ENCODE data around the gene MARCHF3.

Gene MARCHF3

DNA sequence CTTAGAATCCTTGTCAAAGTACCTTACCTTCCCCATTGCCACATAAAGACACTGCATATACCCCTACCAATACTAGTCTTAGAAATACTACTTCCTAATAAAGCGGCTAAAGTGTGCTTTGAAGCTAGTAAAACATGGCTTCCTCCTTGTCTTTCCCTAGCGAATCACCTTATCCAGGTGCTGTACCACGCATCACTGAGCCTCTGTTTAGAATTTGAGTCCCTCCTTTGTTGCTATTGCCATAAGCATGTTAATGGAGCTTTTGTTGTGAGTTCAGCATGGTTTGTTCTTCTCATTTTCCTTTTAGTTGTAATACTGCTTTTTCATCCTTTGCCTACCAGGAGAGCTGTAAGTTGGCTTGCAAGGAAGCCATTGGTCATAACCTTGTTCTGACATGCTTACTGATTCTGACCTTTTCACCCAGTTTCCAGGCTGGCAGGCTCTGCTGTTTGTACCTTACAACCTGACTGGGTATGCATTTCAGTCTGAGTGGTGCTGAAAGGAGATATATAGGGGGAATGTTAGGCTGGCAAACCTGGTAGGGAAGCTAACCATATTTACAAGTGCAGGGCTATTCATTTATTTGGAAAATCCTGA, 203.6 kb downstream of the MARCHF3 start:
- Histone ChIP-seq H3K9me3 (ENCODE audit: low read length) (no peaks in the 10 kb centered on the region), H4K20me1 (ENCODE audit: insufficient read depth, low read length) (no peaks in the 10 kb centered on the region; the same call in 1 of the 2 replicates), H3K9ac (ENCODE audit: low read length) (no peak overlapping the region), H3F3A (ENCODE audit: insufficient read depth, low read length) (no peaks in the 10 kb centered on the region), H3K27ac (ENCODE audit: low read depth, low read length, poor library complexity, severe bottlenecking) (no peak overlapping the region), H3K79me2 (ENCODE audit: insufficient read depth, low read length) (no peaks in the 10 kb centered on the region), H3K4me1 (ENCODE audit: insufficient read depth, low read length, severe bottlenecking) (no peaks in the 10 kb centered on the region), H2AFZ (ENCODE audit: low read length) (no peak overlapping the region), H3K4me3 (ENCODE audit: low read depth, low read length, poor library complexity, severe bottlenecking) (no peak overlapping the region), H3K9me2 (ENCODE audit: low read depth, low read length) (no peaks in the 10 kb centered on the region), H3K4me2 (ENCODE audit: low read length) (no peak overlapping the region), H3K27me3 (ENCODE audit: insufficient read depth, low read length) (no peaks in the 10 kb centered on the region), H3K36me3 (ENCODE audit: insufficient read depth, low read length) (peaks cover 98% of the 10 kb centered on the region)
- TF ChIP-seq EZH2 (IDR thresholded peaks at IDR 0.05; ENCODE audit: borderline replicate concordance, low read length) = no peak
- TF ChIP-seq, protein P1, sequence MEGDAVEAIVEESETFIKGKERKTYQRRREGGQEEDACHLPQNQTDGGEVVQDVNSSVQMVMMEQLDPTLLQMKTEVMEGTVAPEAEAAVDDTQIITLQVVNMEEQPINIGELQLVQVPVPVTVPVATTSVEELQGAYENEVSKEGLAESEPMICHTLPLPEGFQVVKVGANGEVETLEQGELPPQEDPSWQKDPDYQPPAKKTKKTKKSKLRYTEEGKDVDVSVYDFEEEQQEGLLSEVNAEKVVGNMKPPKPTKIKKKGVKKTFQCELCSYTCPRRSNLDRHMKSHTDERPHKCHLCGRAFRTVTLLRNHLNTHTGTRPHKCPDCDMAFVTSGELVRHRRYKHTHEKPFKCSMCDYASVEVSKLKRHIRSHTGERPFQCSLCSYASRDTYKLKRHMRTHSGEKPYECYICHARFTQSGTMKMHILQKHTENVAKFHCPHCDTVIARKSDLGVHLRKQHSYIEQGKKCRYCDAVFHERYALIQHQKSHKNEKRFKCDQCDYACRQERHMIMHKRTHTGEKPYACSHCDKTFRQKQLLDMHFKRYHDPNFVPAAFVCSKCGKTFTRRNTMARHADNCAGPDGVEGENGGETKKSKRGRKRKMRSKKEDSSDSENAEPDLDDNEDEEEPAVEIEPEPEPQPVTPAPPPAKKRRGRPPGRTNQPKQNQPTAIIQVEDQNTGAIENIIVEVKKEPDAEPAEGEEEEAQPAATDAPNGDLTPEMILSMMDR (IDR thresholded peaks at IDR 0.05; ENCODE audit: low read length) = no peak

DNA sequence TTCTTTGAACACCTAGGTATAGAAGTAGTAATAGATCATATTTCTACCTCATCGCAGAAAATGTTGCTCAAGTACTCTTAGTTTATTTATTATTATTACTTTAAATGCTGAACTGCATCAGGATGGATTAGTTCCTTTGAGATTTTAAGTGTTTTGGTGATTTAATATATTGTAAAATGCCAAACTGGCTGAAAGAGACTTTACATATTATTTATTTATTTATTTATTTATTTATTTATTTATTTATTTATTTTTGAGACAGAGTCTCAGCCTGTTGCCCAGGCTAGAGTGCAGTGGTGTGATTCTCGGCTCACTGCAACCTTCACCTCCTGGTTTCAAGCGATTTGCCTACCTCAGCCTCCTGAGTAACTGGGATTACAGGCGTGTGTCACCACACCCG, 211.1 kb downstream of the MARCHF3 start:
- Histone ChIP-seq H3K27ac (ENCODE audit: low read depth, low read length, poor library complexity, severe bottlenecking) (no peak overlapping the region), H4K20me1 (ENCODE audit: insufficient read depth, low read length) (no peaks in the 10 kb centered on the region; the same call in 1 of the 2 replicates), H3K4me2 (ENCODE audit: low read length) (no peak overlapping the region), H3K79me2 (ENCODE audit: insufficient read depth, low read length) (peaks cover 5% of the 10 kb centered on the region; the same call in 1 of the 2 replicates), H3K9me3 (ENCODE audit: low read length) (no peaks in the 10 kb centered on the region), H3K4me1 (ENCODE audit: insufficient read depth, low read length, severe bottlenecking) (no peaks in the 10 kb centered on the region), H2AFZ (ENCODE audit: low read length) (no peak overlapping the region), H3K9ac (ENCODE audit: low read length) (no peak overlapping the region), H3K4me3 (ENCODE audit: low read depth, low read length, poor library complexity, severe bottlenecking) (no peak overlapping the region), H3K27me3 (ENCODE audit: insufficient read depth, low read length) (no peaks in the 10 kb centered on the region), H3K36me3 (ENCODE audit: insufficient read depth, low read length) (peaks cover 98% of the 10 kb centered on the region), H3K9me2 (ENCODE audit: low read depth, low read length) (no peaks in the 10 kb centered on the region), H3F3A (ENCODE audit: insufficient read depth, low read length) (no peaks in the 10 kb centered on the region)
- TF ChIP-seq, protein P1 (IDR thresholded peaks at IDR 0.05; ENCODE audit: low read length) = no peak
- no peak for TF ChIP-seq EZH2 (IDR thresholded peaks at IDR 0.05; ENCODE audit: borderline replicate concordance, low read length)

- H3K27ac ChIP-seq (ENCODE audit: low read depth, low read length, poor library complexity, severe bottlenecking) = no peak overlapping the region
- H3K9me2 ChIP-seq (ENCODE audit: low read depth, low read length) = no peaks in the 10 kb centered on the region
- TF ChIP-seq, protein P1 (IDR thresholded peaks at IDR 0.05; ENCODE audit: low read length) = no peak
- no peak for TF ChIP-seq EZH2 (IDR thresholded peaks at IDR 0.05; ENCODE audit: borderline replicate concordance, low read length)
- no peak overlapping the region for H3K4me2 ChIP-seq (ENCODE audit: low read length)
- no peaks in the 10 kb centered on the region for H3K4me1 ChIP-seq (ENCODE audit: insufficient read depth, low read length, severe bottlenecking)
- no peaks in the 10 kb centered on the region; the same call in 1 of the 2 replicates for H4K20me1 ChIP-seq (ENCODE audit: insufficient read depth, low read length)
- no peaks in the 10 kb centered on the region for H3F3A ChIP-seq (ENCODE audit: insufficient read depth, low read length)
- H3K79me2 ChIP-seq (ENCODE audit: insufficient read depth, low read length) = peaks cover 5% of the 10 kb centered on the region; the same call in 1 of the 2 replicates
- H3K9ac ChIP-seq (ENCODE audit: low read length) = no peak overlapping the region
- H3K9me3 ChIP-seq (ENCODE audit: low read length) = no peaks in the 10 kb centered on the region
- H3K27me3 ChIP-seq (ENCODE audit: insufficient read depth, low read length) = no peaks in the 10 kb centered on the region
- peaks cover 98% of the 10 kb centered on the region for H3K36me3 ChIP-seq (ENCODE audit: insufficient read depth, low read length)
- H2AFZ ChIP-seq (ENCODE audit: low read length) = no peak overlapping the region
- H3K4me3 ChIP-seq (ENCODE audit: low read depth, low read length, poor library complexity, severe bottlenecking) = no peak overlapping the region
Measured at GRCh38 chr5:126818736-126819135, 211.6 kb downstream of the MARCHF3 start.

Data from OCI-LY1 (cell line).